ENCODE measurements around the gene PCDH15. TPM values are rescaled to one million over a fixed set of nuclear protein-coding genes. Genes with fewer than 3 reads are reported as not detected.

PCDH15 gene
- total RNA-seq, 1 experiment from 2014 or later, result 0.61 TPM

- no peaks in the 10 kb centered on the region for H4K20me1 ChIP-seq (ENCODE audit: control insufficient read depth, insufficient read depth, insufficient read length)
- no peaks in the 10 kb centered on the region for H3K4me1 ChIP-seq (ENCODE audit: insufficient read depth, low read length)
- H2BK5ac ChIP-seq (ENCODE audit: insufficient read length, low read length), result no peak overlapping the region
- H3K23ac ChIP-seq (ENCODE audit: insufficient read length, low read depth, low read length), result no peak overlapping the region
- H3K18ac ChIP-seq (ENCODE audit: insufficient read length, low read depth, low read length), result no peak overlapping the region
- H2BK20ac ChIP-seq (ENCODE audit: low read depth, low read length, poor library complexity, severe bottlenecking), result no peak overlapping the region
- no peak overlapping the region for H3K4ac ChIP-seq (ENCODE audit: low read depth, low read length)
- no peak for DNase-seq
- Mint-ChIP-seq H3K9me3 (peaks cover 2 to 4% of the 10 kb centered on the region in 2 experiments; a peak in 3 of 5 replicates), H3K27ac (no peak overlapping the region), H3K4me1 (no peaks in the 10 kb centered on the region), H3K4me3 (no peak overlapping the region), H3K36me3 (ENCODE audit: insufficient read depth in 1 of 3, low read depth in 3 of 3) (peaks cover 0 to 3% (median 0%) of the 10 kb centered on the region in 3 experiments; a peak in 2 of 7 replicates), H3K27me3 (ENCODE audit: low read depth) (no peaks in the 10 kb centered on the region)
- H2BK120ac ChIP-seq (ENCODE audit: low read depth, low read length, poor library complexity, severe bottlenecking), result no peak overlapping the region
- H4K8ac ChIP-seq (replicated peaks; ENCODE audit: insufficient read length, low read depth, low read length), result no peak overlapping the region
- H2AFZ ChIP-seq (ENCODE audit: low read length), result no peak overlapping the region
- no peak overlapping the region for H3K14ac ChIP-seq (ENCODE audit: insufficient read depth, low read length)
- no peak overlapping the region for H2BK15ac ChIP-seq (ENCODE audit: low read depth, low read length)
- no peak overlapping the region for H3K9ac ChIP-seq (ENCODE audit: extremely low read depth, insufficient read length, low read length)
- H3K9me3 ChIP-seq (ENCODE audit: control insufficient read depth, low read depth, low read length), result no peaks in the 10 kb centered on the region
- H3K56ac ChIP-seq (ENCODE audit: insufficient read length, low read depth, low read length), result no peak overlapping the region
- WGBS (ENCODE audit: extremely low coverage, insufficient read length, low lambda C conversion rate), result no CpG with 5 or more reads among the region's 1 CpG
- no peak overlapping the region for H4K5ac ChIP-seq (ENCODE audit: insufficient read length, low read depth, low read length)
- no peak overlapping the region for H2AK5ac ChIP-seq (ENCODE audit: insufficient read length, low read length)
- H4K91ac ChIP-seq (ENCODE audit: insufficient read length, low read depth, low read length), result no peak overlapping the region
- H3K23me2 ChIP-seq (ENCODE audit: insufficient read length, low read depth, low read length, poor library complexity, severe bottlenecking), result no peaks in the 10 kb centered on the region
- no peaks in the 10 kb centered on the region for H3K27me3 ChIP-seq (ENCODE audit: insufficient read depth, low read length)
- no peak overlapping the region for H3T11ph ChIP-seq (ENCODE audit: low read length)
- no peaks in the 10 kb centered on the region for H3K79me2 ChIP-seq (ENCODE audit: insufficient read depth, low read length)
- H3K79me1 ChIP-seq (ENCODE audit: insufficient read depth, low read depth, low read length, poor library complexity, severe bottlenecking), result no peaks in the 10 kb centered on the region
- H3K27ac ChIP-seq (ENCODE audit: insufficient read length, low read depth, low read length), result no peak overlapping the region
- TF ChIP-seq CTCF (conservative IDR thresholded peaks at IDR 0.05), result no peak
- no peak overlapping the region for H2BK12ac ChIP-seq (ENCODE audit: insufficient read length, low read depth, low read length)
- H3K4me2 ChIP-seq (ENCODE audit: insufficient read depth, insufficient read length, low read length), result no peak overlapping the region
These were observed 482.6 kb downstream of the PCDH15 start for GRCh38 chr10:54318470-54318869.

Measured in H9 (cell line).